Measurements from ENCODE around the gene IPO4.

DNA sequence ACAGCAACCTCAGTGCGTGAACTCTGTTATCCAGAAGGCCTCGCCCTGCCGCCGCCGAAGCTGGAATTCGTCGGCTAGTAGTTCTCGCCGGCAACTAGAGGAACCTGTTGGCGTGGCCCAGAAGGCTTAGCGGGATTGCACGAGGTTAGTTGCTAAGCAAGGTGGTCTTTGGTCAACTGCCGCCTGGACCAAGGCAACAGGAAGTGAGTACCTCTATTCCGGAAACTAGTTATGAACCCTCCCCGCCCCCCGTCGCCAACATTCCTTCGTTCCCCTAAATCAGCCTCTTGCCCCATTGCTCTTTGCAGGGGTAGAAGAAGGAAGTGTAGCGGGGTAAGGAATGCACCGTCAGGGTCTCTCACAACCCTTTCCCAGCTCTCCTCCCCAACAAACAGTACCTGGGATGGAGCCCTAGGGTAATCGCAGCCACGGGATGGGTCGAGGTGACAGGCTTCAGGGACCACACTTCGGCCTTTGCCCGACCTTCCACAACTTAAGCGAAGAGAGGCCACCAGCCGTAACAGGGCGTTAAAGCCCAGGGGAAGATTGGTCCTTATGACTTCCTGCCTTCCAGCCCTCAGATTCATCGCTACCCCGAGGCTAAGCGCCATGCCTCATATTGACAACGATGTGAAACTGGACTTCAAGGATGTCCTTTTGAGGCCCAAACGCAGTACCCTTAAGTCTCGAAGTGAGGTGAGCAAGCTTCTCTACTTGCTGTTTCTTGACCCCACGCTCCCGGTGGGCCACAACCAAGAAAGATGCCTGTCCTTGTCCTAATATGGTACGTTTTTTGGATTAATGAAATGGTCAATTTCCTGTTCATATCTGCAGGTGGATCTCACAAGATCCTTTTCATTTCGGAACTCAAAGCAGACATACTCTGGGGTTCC, 44.3 kb upstream of the IPO4 start, which contains the start of gene GMPR2:
- TF ChIP-seq CTCF (IDR thresholded peaks at IDR 0.05) (no peak), ZFX (IDR thresholded peaks at IDR 0.05; ENCODE audit: borderline replicate concordance) (no peak)

Measured in 22Rv1 (cell line).